ENCODE measurements around the gene TMEM119.

TMEM119 gene, protein sequence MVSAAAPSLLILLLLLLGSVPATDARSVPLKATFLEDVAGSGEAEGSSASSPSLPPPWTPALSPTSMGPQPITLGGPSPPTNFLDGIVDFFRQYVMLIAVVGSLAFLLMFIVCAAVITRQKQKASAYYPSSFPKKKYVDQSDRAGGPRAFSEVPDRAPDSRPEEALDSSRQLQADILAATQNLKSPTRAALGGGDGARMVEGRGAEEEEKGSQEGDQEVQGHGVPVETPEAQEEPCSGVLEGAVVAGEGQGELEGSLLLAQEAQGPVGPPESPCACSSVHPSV

DNA sequence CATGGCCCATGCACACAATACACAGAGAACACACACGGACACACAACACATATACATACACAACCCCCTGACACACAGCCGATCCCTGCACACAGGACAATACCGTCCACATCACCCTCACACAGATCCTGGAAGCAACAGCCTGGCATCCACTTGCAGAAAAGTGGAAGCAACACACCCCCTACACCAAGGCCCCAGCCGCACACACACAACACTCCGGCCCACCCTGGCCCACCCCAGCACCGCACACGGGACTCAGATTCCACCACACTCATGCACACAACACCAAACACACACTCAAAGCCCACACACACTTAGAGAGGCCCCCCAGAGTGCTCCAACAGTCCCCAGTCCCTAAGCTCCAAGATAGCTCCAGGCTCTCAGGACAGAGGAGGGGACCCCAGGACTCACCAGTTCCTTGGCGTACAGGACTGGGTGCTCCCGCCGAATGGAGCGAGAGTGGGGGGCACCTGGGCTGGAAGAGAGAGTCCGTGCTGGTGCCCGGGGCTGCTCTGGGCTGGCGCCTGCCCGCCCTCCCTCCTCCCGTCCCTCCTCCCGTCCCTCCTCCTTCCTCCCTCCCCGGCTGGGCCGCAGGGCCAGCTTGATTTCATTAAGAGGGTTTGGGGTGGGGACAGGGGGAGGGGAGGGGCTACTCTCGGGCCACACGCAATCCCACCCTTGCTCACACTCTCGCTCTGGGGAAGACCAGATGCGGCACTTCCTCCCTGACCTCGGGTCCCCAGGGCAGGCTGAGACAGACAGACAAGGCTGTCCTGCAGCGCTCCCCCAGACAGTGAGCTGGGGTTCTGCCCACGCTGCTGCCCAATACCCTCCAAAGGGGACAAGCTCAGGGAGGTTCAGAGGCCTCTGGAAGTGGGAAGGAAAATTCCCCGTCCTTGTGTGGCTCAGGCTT, at the start of gene TMEM119:
Gene TMEM119 (minus strand): TSS at position 526 of the 913 bp plus-strand sequence. CDS start 5,701 bp downstream, outside the sequence.
- DNase-seq (ENCODE audit: low spot score) = peak; percentile 73

DNA sequence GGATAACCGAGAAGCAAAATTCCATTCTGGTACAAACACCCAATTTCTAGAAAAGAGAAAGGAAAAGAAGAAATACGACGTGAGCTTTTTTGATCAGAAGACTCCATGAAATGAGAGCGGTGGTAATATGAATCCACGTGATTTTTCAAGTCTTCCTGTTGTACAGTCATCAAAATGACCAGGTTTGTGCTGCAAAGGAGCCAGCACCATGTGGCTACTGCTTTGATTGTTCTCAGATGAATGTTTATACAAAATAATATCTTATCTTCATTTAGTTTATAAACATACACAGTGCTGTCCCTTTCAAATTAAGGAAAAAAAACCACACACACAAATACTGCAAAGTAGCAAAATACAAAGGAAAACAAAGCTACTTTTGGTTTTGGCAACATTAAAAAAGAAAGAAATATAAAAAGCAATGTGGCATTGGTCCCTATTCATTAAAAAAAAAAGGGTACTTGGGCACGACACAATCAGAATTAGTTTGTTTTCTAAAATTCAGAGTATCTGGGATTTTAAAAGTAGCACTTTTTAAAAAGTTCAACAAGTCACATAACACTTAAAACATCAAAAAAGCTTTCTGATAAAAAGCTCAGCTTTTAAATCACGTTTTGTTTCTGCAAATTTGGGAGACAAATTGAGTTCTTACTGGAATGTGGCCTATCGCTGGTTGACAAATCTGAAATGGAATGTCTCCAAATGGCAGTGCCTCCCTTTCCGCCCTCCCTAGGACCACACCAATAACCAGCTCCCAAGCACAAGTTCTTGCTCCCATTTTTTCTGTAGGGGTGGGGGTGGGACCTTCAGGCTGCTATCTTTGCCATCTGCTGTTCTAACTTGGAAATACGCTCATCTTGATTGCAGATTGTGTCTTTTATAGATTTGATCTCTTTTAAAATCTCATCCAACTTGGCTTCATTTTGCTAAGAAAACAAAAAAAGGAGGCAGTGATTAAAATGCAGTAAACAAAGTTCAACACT, 49.0 kb upstream of the TMEM119 start:
- DNase-seq (ENCODE audit: low spot score) = no peak

DNA sequence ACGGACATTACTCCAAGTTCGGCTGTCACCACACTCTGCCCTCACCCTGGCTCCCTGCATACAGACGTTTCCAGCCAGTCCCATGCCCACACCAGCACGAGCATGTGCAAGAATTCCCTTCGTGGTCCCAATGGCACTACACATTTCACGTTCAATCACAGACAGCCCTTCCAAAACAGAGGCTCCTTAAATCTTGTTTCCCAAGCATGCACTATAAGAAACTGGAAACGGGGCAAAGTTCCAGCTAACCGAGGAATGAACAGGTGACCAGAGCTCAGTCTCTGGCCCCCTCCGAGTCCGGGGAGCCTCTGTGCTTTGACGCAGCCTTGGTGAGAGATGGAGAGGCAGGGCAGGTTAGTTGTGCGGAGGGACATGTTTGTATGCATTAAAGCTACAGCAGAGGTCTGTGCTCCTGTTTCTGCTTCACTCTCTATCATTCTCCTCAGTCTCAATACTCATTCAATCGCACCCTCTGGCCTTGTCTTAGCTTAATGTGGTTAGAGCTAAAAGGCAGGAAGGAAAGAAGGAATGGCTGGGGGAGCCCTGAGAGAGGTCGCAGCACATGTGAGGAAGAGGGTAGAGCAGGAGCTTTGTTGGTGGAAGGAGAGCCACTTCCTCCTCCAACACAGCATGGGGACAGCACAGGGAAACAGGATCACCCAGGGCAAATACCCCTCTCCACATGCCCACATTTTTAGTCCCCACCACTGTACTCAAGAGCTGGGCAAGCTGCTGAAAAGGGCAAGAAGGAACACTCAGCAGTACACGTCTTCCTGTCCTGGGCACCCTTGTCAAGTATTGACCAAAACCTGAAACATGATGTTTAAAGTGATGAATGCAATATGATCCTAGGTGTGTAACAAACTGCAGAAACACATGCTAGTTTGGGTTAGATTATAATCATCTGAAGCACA, 48.1 kb upstream of the TMEM119 start:
- DNase-seq (ENCODE audit: low spot score) = no peak

DNA sequence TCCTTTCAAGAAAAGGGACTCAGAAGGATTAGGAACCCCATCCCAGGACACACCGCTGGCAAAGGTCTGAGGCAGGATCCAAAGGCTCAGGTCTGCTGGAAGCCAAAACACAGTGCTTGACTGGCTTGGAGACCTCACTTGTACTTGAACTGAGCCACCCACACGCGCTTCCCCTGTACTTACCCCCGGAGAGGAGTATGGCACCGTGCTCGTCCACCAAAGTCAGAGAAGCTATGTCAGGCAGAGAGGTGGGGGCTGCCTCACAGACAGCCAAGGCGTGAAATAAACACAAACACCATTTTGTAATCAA, 46.9 kb upstream of the TMEM119 start:
- no peak for DNase-seq (ENCODE audit: low spot score)

DNA sequence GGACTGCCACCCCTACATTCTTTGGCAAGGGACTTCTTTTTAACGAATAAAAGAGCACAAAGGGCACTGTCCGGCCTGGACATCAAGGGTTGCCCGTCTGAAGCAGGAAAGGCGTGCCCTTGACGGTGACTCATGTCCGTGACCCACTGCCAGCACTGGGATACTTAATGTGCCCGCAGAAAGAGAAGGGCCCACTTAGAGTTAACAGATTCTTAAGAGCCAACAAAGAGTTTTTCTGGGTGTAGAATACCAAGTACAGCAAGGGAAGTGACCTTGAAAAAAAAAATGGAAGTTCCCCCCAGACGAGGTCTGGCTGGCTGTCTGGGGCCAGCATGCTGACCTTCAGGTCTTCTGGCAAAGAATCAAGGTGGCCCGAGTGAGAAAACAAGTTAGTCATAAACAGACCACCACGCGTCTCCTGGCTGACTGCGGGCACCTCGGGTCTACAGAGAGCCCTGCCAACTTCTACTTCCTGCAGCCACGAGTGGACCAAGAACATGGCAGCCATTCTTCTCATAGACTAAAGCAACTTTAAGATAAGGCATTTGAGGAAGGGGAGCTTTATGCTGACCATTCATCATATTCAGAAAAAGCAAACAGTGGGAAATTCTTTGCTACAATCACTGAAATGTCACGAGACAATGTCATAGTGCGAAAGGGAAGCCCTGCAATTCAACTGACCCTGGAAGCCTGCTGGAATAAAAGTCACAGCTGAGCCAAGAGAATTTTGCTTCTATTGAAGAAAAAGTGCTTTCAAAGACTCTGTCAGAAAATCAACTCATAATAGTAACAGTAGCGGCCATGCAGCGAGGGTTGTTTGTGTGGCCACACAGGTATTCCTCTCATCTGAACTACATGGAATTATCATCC, 46.3 kb upstream of the TMEM119 start:
- DNase-seq (ENCODE audit: low spot score) = no peak

DNA sequence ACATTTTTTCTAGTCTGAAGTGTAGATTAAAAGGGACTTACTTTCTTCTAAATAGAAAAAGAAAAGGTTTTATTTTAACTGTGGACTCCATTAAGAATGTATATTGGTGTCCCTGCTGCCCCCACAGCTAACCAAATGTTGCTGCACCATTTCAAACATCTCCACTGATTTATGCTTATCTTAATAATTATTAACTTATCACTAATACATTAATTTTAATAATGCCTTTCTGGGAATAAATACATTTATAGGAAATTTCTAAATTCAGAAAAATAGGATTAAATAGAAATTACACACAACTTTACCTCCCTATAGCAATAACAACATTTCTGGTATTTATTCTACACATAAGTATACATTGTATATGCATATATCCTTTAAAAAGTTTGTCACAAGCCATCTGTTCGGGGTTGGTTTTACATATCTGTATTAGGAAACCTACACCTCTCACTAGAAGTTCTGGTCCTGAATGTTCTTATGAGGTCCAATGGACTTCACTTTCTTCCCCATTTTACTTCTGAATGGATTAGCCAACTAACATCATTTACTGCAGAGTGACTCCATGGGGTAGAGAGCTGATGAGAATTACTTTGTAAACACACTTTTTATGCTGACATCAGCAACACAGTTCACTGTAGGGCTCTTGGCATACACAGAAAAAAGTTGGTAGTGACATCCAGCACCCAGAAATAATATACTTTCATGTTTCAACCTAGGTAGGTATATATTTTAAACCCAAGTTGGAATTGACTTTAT, 45.2 kb upstream of the TMEM119 start:
- DNase-seq (ENCODE audit: low spot score) = no peak

DNA sequence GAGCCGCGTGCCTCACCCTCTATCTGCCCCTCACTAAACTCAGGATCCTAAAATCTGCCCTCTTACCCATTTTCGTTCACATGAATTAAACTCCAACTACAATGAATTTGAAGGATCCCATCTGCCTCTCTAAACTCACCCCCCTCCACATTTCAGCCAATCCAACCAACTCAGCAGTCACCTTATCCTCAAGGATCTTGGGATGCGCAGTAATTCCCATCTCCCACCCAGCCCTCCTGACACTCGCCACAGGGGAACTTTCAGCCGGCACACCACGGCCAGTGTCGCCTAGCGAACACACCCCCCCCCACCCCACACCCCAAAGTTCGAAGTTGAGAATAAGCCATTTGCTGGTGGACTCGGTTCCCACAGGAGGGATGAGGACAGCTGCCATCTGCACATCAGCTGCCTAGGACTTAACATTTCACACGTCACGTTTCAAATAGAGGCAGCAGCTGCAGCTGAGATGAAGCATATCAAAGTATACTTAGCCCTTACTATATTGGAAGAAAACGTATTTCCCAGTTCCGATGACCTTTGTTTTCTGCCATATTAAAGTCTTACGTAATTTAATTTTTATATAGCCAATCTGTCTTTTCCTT, 44.5 kb upstream of the TMEM119 start:
- no peak for DNase-seq (ENCODE audit: low spot score)

DNA sequence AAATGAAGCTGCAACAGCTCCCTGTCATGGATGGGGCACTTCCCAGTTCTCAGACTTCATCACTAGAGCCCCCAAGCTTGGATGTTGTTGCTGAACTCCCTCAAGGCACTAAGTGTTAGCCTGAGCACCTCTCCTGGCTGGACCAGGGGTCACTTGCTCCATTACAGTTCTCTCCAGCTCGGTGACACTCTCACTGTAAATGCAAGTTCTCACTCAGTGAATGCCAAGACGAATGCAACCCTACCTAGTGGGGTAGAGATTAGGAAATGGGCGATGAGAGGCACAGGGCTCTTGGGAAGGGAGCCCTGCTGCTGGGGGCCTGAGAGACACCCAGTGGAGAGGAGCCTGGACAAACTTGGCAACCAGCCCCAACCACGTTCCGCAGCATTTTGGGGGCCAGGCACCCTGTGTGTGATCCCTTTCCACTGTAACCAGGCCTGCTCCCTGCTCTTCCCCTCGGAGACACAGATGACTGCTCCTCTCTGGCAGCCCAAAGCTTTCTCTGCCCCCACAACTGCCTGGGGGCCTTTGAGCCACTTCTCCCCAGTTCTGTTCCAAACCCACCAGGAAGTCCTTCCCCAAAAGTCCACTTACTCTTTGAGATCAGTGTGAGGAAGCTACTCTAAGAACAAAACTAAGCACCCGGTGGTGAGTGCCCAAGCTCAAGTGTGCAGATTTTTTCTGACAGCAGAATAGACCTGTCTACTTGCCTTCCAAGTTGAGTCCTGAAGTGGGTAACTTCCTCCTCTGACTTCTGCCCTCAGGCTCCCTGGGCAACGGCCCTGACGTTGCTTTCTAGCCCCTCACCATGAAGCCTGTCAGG, 43.8 kb upstream of the TMEM119 start:
- DNase-seq (ENCODE audit: low spot score) = no peak

DNA sequence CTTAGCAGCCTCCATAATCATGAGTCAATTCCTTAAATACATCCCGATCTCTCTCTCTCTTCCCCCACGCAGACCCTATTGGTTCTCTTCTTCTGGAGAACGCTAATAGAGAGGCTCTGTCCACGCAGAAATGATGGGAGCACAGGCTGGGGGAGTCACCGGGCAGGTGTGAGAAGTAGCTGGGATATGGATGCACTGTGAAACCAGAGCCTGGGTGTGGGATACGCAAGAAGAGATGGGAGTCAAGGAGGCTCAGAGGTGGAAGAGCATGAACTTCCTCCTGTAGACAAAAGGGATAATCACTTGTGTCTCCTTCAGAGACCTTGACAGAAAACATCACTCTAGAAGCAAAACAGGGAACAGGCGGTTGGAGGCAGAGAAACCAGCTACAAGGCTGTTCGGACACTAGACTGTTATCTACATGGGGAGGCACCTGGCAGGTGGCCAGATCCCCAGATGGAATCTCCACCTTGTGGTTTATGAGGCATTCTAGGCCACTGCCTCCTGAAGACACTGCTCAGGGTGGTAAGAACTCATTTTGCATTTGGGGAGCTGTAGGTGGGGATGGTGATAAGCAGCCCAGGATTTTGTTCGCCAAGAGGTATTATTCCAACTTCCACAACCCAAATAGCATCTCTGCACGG, 43.0 kb upstream of the TMEM119 start:
- DNase-seq (ENCODE audit: low spot score) = no peak

DNA sequence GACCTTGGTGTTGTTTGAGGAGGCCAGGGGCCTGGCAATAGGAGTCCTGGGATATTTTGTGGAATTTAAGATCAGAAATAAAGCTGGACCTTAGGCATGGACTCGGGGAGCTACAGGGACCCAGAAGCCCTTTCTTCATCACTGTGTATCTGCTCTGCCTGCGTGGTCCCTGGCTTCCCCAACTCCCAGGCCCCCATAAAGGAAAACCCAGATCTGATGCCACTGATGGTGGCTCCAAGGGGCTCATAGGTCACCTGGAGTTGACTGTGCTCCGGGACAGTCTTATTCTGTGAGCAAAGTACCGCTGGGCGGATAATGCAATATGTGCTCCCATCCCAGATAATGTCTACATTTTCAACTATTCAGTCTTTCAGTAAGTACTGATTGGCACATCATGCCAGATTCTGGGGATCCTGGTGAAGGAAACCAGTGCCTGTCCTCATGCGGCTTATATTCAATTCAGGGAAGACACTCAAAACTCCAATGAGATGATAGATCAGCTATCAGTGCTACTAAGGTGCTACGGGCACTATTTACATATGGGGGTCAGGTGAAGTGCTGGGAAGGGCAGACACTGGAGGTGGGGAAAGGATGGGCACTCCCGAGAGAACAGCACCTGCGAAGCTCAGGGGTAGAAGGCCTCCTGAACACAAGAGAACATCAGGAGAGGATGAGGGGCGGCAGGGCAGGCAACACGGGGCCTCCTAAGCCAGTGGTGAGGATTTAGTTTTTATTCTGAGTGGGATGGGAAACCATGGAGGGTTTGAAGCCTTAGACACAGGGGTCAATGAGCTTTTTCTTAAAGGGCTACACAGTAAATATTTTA, 41.3 kb upstream of the TMEM119 start:
- no peak for DNase-seq (ENCODE audit: low spot score)

DNA sequence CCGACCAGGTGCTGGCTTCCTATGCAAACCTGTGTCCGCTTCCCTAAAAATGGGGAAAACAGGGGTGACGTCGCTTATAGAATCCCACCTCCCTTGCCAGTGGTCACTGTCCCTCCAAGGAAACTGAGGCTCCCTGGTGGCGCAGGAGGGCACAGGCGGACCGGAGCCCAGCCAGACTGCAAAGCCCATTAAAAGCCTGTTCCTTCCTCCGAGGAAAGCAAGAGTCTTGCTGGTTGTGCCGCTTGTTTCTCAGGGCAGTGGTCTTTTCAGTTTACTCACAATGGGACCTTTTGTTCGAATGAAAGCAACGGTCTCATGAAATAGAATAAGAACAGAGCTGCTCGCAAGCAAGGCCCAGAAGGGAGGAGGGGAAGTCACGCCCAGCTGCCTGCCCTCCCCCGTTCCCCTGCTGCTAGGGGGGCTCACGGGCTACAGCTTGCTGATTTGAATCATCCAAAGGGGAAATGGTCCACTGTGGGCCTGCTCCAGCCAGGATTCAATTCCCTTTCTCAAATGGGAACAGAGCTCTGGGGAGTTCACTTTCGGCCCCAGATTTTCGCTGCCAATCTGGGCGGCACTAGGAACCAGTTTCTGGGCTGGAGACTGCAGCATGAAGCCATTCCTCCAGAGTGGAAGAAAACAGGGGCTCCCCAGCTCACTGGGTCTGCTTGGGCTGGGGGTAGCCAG, 40.4 kb upstream of the TMEM119 start:
- no peak for DNase-seq (ENCODE audit: low spot score)

DNA sequence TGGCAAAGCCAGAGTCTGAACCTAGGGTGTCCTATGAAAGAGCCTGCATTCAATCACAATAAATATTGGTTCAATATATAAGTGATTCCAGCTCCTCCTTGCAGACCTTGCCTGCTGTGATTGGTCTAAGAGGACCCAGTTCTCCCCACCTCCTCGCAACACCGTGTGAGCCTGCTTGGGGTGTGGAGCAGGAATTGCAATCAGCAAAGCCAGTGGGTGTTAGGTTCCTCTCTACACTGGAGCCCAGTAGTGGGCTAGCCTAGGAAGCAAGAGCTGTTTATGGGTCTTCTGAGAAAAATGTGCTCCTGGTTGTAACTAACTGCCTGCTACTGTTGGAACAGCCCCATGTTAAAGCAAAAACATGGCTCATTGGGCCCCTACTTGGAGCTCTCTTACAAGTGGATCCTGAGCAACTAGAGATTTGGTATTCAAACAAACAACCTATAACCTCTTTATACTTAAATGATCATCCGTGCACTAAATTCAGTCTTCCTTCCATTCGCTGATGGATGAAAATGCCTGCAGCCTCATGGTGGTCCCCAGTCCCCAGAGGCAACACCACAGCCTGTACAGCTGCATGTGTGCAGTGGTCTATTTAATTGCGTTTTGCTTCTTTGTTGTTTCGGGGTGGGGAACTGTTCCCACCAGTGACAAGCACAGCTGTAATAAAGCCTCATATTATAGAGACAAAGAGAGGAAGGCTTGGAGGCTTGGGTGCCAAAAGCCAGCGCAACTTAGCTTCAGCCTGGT, 39.5 kb upstream of the TMEM119 start:
- no peak for DNase-seq (ENCODE audit: low spot score)

DNA sequence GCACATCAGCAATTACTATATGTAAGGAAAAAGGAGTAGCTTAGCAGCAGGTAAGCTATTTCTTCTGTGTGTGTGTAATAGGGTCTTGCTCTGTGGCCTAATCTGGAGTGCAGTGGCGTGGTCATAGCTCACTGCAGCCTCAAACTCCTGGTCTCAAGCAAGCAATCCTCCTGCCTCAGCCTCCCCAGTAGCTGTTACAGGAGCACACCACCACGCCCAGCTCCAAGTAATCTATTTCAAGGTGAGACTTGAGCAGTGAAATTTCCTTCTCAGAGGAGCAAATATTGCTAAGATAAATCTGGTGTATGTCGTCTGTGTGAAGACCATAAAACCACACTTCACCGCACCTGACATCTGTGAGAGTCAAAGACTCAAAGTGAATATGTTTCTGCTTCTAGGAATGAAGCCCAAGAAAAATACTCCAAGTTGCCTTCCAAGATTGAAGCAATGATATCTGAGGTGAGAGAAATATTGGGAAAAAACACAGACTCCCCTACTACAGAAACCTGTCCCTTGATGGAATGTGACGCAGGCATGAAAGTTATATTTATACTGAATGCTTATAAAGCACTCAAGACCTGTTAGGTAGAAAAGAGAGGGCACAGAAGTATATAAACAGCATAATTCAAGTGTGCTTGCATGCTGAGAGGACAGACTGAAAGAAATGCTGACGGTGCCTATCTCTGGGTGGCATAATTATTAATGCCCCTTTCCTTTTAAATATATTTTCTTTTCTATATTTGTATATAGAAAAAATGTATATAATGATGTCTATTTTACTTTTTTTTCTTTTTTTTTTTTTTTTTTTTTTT, 38.3 kb upstream of the TMEM119 start:
- no peak for DNase-seq (ENCODE audit: low spot score)

DNA sequence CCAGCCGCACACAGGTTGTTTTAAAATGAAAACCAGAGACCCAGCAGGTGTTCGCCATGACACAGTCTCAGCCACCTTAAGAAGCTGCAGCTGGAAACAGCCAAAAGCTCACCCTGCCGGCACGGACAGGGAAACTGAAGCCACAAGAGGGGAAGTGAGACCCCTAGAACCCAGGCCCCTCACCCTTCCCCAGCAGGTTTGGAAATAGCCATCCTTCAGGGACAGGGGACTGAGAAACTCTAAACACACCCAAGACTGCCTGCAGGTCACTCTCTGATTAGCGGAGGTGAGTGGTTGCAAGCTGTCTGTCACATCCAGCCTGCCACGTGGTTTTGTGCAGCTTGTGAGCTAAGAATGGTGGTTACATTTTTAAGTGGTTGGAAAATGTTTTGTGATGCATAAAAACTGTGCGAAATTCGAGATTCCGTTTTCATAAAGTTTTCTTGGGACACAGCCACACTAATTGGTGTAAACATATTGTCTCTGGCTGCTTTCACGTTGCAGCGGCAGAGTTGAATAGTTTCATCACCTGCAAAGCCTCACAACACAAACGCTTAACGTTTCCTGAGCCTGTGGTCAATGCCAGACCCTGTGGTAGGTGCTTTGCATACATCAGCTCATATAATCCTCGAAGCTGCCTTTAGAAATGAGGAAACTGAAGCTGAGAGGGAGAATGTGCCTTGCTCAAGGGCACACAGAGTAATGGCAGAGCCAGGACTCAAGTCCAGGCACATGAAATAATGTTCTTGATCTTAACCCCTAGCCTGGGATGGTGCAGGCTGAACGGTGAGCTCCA, 37.5 kb upstream of the TMEM119 start:
- no peak for DNase-seq (ENCODE audit: low spot score)
